ENCODE measurements around the gene RSRC1.

- TF ChIP-seq, protein P1, sequence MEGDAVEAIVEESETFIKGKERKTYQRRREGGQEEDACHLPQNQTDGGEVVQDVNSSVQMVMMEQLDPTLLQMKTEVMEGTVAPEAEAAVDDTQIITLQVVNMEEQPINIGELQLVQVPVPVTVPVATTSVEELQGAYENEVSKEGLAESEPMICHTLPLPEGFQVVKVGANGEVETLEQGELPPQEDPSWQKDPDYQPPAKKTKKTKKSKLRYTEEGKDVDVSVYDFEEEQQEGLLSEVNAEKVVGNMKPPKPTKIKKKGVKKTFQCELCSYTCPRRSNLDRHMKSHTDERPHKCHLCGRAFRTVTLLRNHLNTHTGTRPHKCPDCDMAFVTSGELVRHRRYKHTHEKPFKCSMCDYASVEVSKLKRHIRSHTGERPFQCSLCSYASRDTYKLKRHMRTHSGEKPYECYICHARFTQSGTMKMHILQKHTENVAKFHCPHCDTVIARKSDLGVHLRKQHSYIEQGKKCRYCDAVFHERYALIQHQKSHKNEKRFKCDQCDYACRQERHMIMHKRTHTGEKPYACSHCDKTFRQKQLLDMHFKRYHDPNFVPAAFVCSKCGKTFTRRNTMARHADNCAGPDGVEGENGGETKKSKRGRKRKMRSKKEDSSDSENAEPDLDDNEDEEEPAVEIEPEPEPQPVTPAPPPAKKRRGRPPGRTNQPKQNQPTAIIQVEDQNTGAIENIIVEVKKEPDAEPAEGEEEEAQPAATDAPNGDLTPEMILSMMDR (IDR thresholded peaks at IDR 0.05) = no peak
- TF ChIP-seq POLR2A (IDR thresholded peaks at IDR 0.05) = no peak
Observed at GRCh38 chr3:158347966-158348365, 238.1 kb downstream of the RSRC1 start.
